Neural progenitor cell (in vitro differentiated cells): ENCODE measurements around the gene SSBP2.

Experiments used
- CTCF ChIP-seq: fragments of 200-600 bp; sonication (generic); IDR thresholded peaks from 2 replicates; pipeline ENCODE4 v1.5.1; 2017; ENCODE audit warnings: antibody characterized with exemption, mild to moderate bottlenecking
- EZH2 ChIP-seq: fragments of 200-600 bp; sonication (generic); IDR thresholded peaks from 2 replicates; pipeline ENCODE4 v1.6.1; 2017; ENCODE audit warnings: antibody characterized with exemption, mild to moderate bottlenecking, moderate library complexity

- TF ChIP-seq CTCF: no peak
- no peak for TF ChIP-seq EZH2
Observed at GRCh38 chr5:81657386-81657785, 93.5 kb downstream of the SSBP2 start.
